ENCODE measurements around the gene SPRR1A.

DNA sequence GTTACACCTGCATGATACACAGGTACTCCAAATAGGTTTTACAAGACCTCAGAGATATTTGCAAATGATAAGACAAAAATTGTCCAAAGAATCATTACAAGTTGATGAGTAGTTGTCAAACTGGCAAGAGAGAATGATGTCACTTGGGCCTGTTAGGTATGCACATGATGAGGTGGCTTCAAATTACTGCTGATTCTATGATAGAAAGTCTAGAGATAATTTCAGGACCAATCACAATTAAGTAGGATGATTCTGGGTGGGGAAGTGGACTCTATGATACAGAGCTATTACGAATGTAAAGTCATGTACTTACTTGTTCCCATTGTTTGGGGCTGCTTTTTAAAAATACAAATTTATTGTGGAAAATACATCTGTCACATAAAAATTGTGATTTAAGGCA lies 41.9 kb downstream of the SPRR1A start:
- TF ChIP-seq YY1 (IDR thresholded peaks at IDR 0.05; ENCODE audit: low read depth, low read length) (no peak), MYC (IDR thresholded peaks at IDR 0.05; ENCODE audit: insufficient read depth, insufficient read length, insufficient replicate concordance, low read length, severe bottlenecking) (no peak), GABPA (IDR thresholded peaks at IDR 0.05; ENCODE audit: low read depth) (no peak), FOXM1 (IDR thresholded peaks at IDR 0.05; ENCODE audit: low read depth, low read length) (no peak), ZNF274 (IDR thresholded peaks at IDR 0.05; ENCODE audit: insufficient read depth, insufficient read length) (no peak), ZSCAN29 (IDR thresholded peaks at IDR 0.05) (no peak)
- TF ChIP-seq, protein P1, sequence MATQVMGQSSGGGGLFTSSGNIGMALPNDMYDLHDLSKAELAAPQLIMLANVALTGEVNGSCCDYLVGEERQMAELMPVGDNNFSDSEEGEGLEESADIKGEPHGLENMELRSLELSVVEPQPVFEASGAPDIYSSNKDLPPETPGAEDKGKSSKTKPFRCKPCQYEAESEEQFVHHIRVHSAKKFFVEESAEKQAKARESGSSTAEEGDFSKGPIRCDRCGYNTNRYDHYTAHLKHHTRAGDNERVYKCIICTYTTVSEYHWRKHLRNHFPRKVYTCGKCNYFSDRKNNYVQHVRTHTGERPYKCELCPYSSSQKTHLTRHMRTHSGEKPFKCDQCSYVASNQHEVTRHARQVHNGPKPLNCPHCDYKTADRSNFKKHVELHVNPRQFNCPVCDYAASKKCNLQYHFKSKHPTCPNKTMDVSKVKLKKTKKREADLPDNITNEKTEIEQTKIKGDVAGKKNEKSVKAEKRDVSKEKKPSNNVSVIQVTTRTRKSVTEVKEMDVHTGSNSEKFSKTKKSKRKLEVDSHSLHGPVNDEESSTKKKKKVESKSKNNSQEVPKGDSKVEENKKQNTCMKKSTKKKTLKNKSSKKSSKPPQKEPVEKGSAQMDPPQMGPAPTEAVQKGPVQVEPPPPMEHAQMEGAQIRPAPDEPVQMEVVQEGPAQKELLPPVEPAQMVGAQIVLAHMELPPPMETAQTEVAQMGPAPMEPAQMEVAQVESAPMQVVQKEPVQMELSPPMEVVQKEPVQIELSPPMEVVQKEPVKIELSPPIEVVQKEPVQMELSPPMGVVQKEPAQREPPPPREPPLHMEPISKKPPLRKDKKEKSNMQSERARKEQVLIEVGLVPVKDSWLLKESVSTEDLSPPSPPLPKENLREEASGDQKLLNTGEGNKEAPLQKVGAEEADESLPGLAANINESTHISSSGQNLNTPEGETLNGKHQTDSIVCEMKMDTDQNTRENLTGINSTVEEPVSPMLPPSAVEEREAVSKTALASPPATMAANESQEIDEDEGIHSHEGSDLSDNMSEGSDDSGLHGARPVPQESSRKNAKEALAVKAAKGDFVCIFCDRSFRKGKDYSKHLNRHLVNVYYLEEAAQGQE (IDR thresholded peaks at IDR 0.05; ENCODE audit: low read depth, low read length) = no peak

Data from GM12878 (cell line).